ENCODE data around the gene MARK3.

Gene MARK3

GRCh38 chr14:103367995-103368394, 17.2 kb upstream of the MARK3 start:
- no peak for FAIRE-seq

- FAIRE-seq = no peak
These were observed 15.1 kb upstream of the MARK3 start for GRCh38 chr14:103370087-103370486.

GRCh38 chr14:103372017-103372416, 13.2 kb upstream of the MARK3 start:
- FAIRE-seq = no peak

- no peak for FAIRE-seq
These were observed 12.5 kb upstream of the MARK3 start for GRCh38 chr14:103372552-103373304.

- FAIRE-seq = no peak
These were observed 11.1 kb upstream of the MARK3 start for GRCh38 chr14:103374121-103374520.

GRCh38 chr14:103377522-103378037, 7.6 kb upstream of the MARK3 start:
- no peak for FAIRE-seq

GRCh38 chr14:103378038-103378854, 7.0 kb upstream of the MARK3 start:
- no peak for FAIRE-seq

- FAIRE-seq = no peak
These were observed 4.4 kb upstream of the MARK3 start for GRCh38 chr14:103380719-103381377.

GRCh38 chr14:103382376-103382775, 2.8 kb upstream of the MARK3 start:
- no peak for FAIRE-seq

- FAIRE-seq = no peak
These were observed 614 bp upstream of the MARK3 start for GRCh38 chr14:103384450-103385151.

- FAIRE-seq = no peak
These were observed 906 bp downstream of the MARK3 start for GRCh38 chr14:103385929-103386712.

- no peak for FAIRE-seq
These were observed 1.6 kb downstream of the MARK3 start for GRCh38 chr14:103386713-103387329.

- FAIRE-seq = no peak
These were observed 3.4 kb downstream of the MARK3 start for GRCh38 chr14:103388664-103389063.

- no peak for FAIRE-seq
These were observed 5.4 kb downstream of the MARK3 start for GRCh38 chr14:103390605-103391004.

GRCh38 chr14:103391048-103391447, 5.8 kb downstream of the MARK3 start:
- no peak for FAIRE-seq

- FAIRE-seq = no peak
These were observed 6.9 kb downstream of the MARK3 start for GRCh38 chr14:103392106-103392505.

GRCh38 chr14:103392572-103392971, 7.4 kb downstream of the MARK3 start:
- FAIRE-seq = no peak

- no peak for FAIRE-seq
These were observed 7.9 kb downstream of the MARK3 start for GRCh38 chr14:103393070-103393469.

- no peak for FAIRE-seq
These were observed 8.7 kb downstream of the MARK3 start for GRCh38 chr14:103393676-103394626.

- no peak for FAIRE-seq
These were observed 10.0 kb downstream of the MARK3 start for GRCh38 chr14:103395244-103395643.

All from colon (tissue), 2 donors.